HG02852 (cell line): ENCODE data around the gene STK40.

Source experiments
- ATAC-seq: cut with Tn5 transposase; IDR thresholded peaks from one replicate; pipeline ENCODE4 v1.9.1; 2021; ENCODE audit warnings: mild to moderate bottlenecking, moderate library complexity; ENCODE audit not compliant: unreplicated experiment

STK40 gene

DNA sequence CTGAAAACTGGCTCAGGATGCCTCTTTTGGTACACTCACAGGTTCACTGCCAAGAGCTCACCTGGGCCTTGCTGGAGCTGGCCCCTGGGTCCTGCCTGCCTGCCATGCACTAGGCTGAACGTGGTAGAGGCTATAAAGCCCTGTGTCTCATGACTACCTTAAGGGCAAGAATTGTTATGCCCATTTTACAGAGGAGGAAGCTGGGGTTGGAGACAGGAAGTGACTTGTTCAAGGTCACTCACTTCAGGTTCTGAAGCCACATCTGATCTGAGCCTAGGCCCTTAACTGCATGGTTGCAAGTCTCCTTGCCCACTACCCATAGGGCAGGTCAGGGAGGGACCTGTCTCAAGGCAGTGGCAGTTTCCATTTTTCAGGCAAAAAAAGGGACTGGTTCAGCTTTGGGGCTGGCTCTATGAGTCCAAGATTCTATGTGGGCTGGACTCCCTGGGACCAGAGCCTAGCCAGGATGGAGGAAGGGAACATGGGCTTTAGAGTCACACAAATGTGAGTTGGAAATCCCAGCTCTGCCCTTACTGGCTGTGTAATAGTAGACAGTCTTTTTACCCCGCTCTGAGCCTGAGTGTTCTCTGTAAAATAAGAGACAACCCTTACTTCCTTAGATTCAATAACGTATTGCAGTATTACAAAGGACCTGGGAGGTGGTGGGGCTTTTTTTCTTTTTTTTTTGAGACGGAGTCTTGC is 7.8 kb downstream of the STK40 start:
- no peak for ATAC-seq

DNA sequence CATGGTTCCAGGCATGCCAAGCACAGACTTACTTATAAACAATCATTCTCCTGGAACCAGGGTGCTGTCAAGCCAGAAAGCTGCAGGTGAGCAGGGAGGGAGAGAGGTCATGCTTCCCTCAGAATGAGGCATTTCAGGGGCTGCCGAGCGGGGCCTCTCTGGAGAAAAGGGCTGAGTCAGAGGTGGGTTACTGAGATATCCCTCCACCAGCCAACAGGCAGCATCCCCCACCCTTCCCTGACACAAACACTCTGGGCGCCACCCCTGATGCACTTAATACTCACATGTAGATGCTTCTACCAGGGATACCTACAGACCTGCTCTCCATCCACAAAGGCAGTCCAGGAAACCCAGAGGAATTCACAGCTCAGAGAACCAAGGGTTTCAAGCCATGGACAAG is 13.1 kb downstream of the STK40 start:
- no peak for ATAC-seq

- ATAC-seq = no peak
Observed at GRCh38 chr1:36369061-36369861, 16.5 kb downstream of the STK40 start.

DNA sequence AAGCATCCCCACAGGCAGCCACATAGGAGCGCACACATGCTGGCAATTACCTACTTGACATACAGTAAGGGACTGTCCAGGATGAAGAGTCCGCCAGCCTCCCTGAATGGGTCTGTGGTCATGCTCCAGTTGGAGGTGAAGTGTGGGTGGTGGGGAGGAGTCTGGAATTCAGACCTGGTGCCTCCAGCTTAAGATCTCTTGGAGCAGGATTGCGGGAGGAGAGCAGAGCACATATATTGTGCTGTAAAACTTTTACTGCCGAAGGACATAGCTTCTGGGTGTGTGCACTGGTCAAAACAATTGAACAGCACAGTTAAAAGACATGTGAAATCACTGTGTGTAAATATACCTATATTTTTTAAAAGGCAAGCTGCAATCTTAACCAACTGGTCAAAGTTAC is 17.9 kb downstream of the STK40 start:
- ATAC-seq = no peak

DNA sequence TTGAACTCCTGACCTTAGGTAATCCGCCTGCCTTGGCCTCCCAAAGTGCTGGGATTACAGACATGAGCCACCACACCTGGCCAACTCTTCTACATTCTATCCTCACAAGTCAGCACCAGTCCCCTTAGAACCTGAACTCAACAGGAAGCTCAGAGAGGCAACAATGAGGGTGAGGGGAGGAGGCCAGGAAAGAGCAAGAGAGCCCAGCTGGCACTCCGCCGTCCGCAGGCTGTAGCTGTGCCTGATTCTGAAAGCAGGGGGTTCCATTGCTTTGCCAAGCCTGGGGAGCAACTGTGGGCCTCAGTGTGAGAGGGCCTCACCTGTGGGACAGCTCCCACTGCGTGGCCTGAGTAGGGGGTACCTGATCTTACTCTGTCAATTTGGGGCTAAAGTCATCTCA is 18.7 kb downstream of the STK40 start:
- no peak for ATAC-seq

DNA sequence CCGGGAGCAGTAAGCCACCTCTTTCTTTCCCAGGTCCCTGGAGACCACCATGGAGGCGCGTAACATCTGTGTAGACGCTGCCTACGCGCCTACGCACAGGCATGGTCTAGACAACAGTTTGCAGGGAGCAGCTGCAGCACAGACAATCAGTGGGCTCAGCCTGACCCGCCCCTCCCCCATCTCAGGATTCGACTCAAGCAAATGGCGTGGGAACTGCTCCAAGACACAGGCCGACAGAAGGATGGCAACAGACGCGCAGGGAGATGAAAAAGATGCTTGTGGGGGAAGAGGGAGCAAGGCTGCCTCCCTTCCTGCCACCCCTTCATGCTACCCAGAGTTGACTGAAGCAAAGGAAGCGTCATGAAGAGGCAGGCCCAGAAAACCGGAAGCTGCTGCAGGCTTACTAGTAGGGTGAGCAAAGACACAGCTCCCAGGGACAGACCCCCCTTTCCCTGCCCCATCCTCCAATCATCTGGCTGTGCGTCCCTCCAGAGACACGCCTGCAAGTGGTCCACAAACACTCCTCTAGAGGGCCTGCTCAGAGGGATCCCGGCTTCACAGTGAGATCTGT is 19.5 kb downstream of the STK40 start:
- ATAC-seq = no peak

DNA sequence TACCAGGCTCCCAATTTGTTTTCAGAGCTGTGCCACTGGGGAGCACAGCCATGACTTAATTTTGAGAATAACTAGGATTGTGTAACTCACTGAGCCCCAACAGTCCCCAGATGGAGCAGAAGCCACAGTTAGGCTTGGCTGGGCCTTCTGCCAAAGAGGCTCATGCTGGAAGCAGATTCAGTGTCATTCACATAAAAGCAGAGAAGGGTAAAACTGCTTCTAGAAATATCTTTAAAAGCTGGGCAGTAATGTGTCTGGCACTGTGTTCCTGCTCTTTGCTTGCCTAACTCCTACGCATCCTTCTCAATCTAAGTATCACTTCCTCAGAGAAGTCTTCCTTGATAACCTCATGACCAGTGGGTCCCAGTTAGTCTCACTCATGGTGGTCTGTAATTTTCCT is 20.3 kb downstream of the STK40 start:
- no peak for ATAC-seq

DNA sequence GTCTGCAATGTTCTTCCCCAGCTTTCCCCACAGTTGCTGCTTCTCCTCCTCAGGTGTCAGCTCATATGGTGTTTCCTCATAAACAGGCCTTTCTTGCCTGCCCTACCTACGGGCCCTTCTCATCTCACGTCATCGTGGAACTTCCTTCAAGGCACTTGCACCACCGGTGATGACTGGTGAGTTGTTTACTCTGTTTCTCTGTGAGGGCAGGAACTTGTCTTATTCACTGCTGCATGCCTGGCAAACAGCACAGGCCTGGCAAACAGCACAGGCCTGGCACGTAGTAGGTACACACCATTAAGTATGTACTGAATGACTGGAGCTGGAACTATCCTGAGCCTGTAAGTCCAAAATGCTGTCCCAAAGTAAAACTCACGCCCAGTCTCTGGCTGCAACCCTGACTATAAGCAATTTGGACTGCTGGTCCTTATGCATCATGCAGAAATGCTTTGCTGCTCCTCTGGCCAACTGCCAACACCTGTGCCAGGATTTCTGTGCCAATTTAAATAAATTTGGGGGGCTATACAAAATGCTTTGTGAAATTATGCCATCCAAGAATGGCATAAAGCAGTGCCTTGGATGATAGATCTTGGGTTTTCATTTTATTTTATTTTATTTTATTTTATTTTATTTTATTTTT is 25.7 kb downstream of the STK40 start:
- ATAC-seq = no peak

DNA sequence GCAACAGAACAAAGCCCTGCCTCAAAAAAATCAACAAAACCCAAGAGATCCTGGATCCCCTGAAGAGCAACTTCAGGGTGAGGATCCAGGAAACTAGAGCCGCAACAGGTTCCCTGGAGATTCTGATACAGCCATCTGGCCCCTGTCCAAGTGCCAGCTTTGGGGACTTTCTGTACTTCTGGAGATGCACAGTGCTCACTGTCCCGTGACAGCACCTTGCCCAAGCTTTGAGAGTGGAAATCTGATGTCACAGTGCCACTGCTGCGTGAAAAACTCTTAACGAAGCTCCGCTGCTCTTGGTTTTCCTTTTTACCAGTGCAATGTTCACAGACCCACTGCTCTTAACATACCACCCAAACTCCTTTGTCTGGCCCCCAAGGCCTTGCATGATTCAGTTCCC is 26.3 kb downstream of the STK40 start:
- no peak for ATAC-seq

- no peak for ATAC-seq
Observed at GRCh38 chr1:36358514-36359084, 27.1 kb downstream of the STK40 start.

GRCh38 chr1:36355811-36356210 is 29.9 kb downstream of the STK40 start:
- ATAC-seq = no peak

GRCh38 chr1:36354486-36354885 is 31.2 kb downstream of the STK40 start:
- no peak for ATAC-seq

GRCh38 chr1:36352910-36353878 is 32.5 kb downstream of the STK40 start:
- ATAC-seq = no peak

DNA sequence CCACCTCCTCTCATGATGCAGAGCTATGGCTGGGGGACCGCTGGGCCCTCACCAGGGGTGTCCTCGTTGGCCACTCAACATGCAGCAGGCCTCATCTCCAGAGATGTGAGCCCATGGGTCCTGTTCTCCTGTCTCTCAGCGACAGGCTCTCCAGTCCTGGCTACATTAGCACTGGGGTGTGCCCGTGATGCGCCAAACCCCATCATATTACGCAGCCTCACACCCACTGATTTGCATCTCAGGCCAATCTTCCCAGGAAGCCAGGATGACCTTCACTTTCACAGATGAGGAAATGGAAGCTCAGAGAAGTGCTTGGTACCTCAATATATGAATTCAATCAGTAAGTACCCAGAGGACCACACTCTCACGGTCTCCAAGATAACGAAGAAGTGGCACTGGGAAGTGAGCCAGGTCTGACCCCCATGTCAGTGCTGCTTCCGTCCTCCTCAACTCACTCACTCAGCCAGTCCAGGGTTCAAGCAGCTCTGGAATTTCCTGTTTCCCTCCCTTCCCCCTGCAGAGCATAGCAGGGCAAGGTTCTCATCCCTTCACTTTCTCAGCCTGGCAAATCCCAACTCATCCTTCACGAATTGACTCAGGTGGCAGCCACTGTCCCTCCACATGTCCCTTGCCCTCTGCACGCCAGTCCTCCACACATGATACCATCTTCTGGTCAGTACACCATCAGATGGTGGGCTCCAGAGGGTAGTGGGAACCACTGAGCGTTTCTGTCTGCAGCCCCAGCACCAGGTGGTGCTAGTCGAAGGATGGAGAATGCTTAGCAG is 33.4 kb downstream of the STK40 start:
- no peak for ATAC-seq

DNA sequence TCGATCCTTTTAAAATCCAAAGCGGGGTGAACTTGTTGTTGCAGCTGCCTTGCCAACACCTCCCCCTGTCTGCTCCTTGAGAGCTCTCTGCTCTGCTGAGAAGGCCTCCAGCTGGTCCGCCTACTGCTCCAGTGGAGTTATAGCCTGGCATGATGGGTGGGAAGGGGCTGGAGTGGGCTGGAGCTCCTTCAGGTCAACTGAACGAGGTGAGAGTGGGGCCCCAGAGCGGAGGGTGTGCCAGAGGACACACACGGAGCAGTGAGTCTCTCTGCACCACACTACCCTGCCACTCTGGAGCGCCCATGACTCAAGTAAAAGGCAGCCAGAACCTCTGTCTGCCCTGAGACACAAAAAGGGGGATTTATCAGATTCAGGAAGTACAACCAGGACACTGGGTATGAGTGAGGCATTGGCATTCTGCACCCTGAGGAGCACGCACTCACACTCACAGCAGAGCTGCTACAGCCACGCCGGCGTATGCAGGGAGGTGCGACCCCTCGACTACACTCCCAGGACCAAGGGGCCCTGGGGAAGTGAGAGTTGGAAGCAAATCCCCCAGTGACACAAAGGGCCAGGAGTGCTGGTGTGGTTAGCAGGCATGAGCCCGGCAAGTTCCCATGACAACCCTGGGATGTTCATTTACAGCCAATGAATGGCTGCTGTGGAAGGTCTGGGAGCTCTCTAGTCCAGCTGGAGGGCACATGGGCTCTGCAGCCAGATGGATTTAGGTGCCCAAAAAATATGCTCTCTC is 34.3 kb downstream of the STK40 start:
- ATAC-seq = no peak

GRCh38 chr1:36350659-36351226 is 35.0 kb downstream of the STK40 start:
- ATAC-seq = no peak

- ATAC-seq = no peak
Observed at GRCh38 chr1:36349839-36350238, 35.9 kb downstream of the STK40 start.

- ATAC-seq = no peak
Observed at GRCh38 chr1:36349241-36349671, 36.5 kb downstream of the STK40 start.
